Hypothalamus (tissue), 51 donors: ENCODE measurements around the gene FUT2.
"Not testable (repeated sequence)": the region's sequence is repeated elsewhere in the genome, so short reads cannot be mapped to it uniquely, and the experiment has no call there.

Source experiments
- DNase-seq, 51 donors: peaks; one replicate each; lab custom pipeline; 2025; lab: John Stamatoyannopoulos, UW

Gene FUT2

GRCh38 chr19:48670699-48671445, 24.9 kb upstream of the FUT2 start:
- no peak for DNase-seq

GRCh38 chr19:48671446-48671995, 24.2 kb upstream of the FUT2 start:
- DNase-seq = no peak

- no peak for DNase-seq
Observed at GRCh38 chr19:48672994-48673393, 22.8 kb upstream of the FUT2 start, which contains the start of gene NTN5. NTN5 (minus strand) TSS chr19:48673017; CDS start chr19:48670986, 2,031 bp downstream.

- DNase-seq = no peak
Observed at GRCh38 chr19:48673436-48674100, 22.2 kb upstream of the FUT2 start.

- no peak for DNase-seq
Observed at GRCh38 chr19:48674216-48674809, 21.5 kb upstream of the FUT2 start.

- DNase-seq = peak; percentile 12 to 89 (median 72)
Observed at GRCh38 chr19:48674921-48675824, 20.6 kb upstream of the FUT2 start.

- DNase-seq = no peak
Observed at GRCh38 chr19:48676487-48676886, 19.3 kb upstream of the FUT2 start.

GRCh38 chr19:48676887-48677286, 18.9 kb upstream of the FUT2 start:
- no peak for DNase-seq

- DNase-seq = no peak
Observed at GRCh38 chr19:48678201-48678600, 17.6 kb upstream of the FUT2 start.

- DNase-seq = not testable (repeated sequence)
Observed at GRCh38 chr19:48680006-48680405, 15.8 kb upstream of the FUT2 start.

GRCh38 chr19:48680436-48681126, 15.2 kb upstream of the FUT2 start:
- DNase-seq = no peak

GRCh38 chr19:48681127-48681470, 14.7 kb upstream of the FUT2 start:
- DNase-seq = peak in 3 of 51 donors; percentile 9 to 40 (median 33)

GRCh38 chr19:48683349-48683748, 12.4 kb upstream of the FUT2 start:
- DNase-seq = peak in 49 of 51 donors; percentile 8 to 85 (median 61)

GRCh38 chr19:48685583-48685982, 10.2 kb upstream of the FUT2 start:
- DNase-seq = no peak

GRCh38 chr19:48686088-48686487, 9.7 kb upstream of the FUT2 start:
- DNase-seq = peak in 1 of 51 donors; percentile 6

GRCh38 chr19:48686637-48687036, 9.1 kb upstream of the FUT2 start:
- DNase-seq = not testable (repeated sequence)

GRCh38 chr19:48687776-48688175, 8.0 kb upstream of the FUT2 start:
- DNase-seq = no peak

- DNase-seq = no peak
Observed at GRCh38 chr19:48689449-48689848, 6.3 kb upstream of the FUT2 start.

- DNase-seq = not testable (repeated sequence)
Observed at GRCh38 chr19:48693629-48694028, 2.1 kb upstream of the FUT2 start.
